Thyroid gland (tissue), 4 donors: Measurements from ENCODE around the gene MAD1L1.

Experiments used
- POLR2A ChIP-seq, 2 donors: fragments of 450-650 bp; IDR thresholded peaks; one replicate each; pipeline ENCODE4 v1.6.1; 2017; ENCODE audit warnings: antibody characterized with exemption in 2 of 2, mild to moderate bottlenecking in 2 of 2, moderate library complexity in 1 of 2
- TF ChIP-seq, protein P1 (sequence below), 6 experiments: fragments of 200-600 bp in 3 of 6; fragments of 450-650 bp in 3 of 6; sonication (generic) in 3 of 6; IDR thresholded peaks; one replicate each; pipeline ENCODE4 v1.5.1; 2016 to 2019; ENCODE audit warnings: antibody characterized with exemption in 6 of 6, mild to moderate bottlenecking in 2 of 6, inconsistent platforms in 1 of 6, moderate library complexity in 1 of 6

DNA sequence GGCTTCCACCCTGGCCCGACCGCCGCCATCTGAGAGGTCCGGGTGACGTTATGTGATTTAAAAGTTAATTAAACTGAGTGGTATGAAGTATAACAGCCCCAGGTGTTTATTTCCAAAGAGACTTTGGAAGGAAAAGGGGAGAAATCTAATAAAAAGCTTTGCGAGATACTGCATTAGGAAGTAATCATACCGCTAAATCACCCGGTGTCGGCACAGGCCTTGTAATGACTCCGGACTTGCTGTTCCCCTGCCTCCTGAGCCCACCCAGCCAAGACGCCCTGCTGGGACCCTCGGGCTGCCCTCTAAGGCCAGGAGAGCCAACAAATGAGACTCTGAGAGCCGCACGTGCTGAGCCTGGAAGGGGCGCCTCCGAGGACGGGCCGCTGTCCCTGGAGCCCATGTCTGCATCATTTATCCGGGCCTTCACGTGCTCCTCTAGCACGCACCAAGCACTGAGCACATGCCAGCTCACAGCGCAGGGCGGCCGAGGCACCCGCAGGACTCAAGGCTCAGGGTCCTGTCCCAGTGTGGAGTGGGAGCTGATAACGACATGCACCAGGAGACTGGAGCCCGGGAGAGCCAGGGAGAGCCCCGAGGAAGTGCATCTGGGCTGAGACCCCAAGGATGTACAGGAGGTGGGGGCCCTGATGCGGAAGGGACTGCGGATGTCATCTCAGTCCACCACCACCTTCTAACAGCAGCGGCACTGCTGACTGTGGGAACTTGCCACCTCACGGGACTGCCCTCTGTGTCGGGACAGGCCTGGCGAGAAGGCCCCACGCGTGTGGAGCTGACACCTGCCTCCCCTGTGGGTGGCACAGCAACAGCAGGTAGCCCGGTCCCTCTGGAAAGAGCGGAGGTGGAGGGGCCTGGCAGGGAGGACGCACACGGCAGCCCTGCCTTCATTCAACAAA is 380.0 kb downstream of the MAD1L1 start:
- TF ChIP-seq, protein P1, sequence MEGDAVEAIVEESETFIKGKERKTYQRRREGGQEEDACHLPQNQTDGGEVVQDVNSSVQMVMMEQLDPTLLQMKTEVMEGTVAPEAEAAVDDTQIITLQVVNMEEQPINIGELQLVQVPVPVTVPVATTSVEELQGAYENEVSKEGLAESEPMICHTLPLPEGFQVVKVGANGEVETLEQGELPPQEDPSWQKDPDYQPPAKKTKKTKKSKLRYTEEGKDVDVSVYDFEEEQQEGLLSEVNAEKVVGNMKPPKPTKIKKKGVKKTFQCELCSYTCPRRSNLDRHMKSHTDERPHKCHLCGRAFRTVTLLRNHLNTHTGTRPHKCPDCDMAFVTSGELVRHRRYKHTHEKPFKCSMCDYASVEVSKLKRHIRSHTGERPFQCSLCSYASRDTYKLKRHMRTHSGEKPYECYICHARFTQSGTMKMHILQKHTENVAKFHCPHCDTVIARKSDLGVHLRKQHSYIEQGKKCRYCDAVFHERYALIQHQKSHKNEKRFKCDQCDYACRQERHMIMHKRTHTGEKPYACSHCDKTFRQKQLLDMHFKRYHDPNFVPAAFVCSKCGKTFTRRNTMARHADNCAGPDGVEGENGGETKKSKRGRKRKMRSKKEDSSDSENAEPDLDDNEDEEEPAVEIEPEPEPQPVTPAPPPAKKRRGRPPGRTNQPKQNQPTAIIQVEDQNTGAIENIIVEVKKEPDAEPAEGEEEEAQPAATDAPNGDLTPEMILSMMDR (IDR thresholded peaks at IDR 0.05), result no peak
- no peak for TF ChIP-seq POLR2A (IDR thresholded peaks at IDR 0.05)
